Prostate gland (tissue), 2 donors: ENCODE results near the gene CPZ. TPM values are rescaled to one million over a fixed set of nuclear protein-coding genes. Genes with fewer than 3 reads are reported as not detected.

ENCODE experiments used
- DNase-seq: peaks from one replicate; pipeline ENCODE4 v3.0.0-alpha.2; 2019; ENCODE audit warnings: low spot score
- H3K27ac ChIP-seq, 2 donors: fragments of 200-600 bp; sonication (generic); 2 replicates each; pipeline ENCODE4 v1.5.1; 2017 to 2019
- H3K27me3 ChIP-seq: fragments of 200-600 bp; sonication (generic); replicated peaks from 2 replicates; pipeline ENCODE4 v1.5.1; 2019; ENCODE audit not compliant: insufficient read depth
- H3K36me3 ChIP-seq, 2 donors: fragments of 200-600 bp; sonication (generic); 1 replicate in 1 of 2; 2 replicates in 1 of 2; pipeline versions ENCODE4 v1.5.1 to v1.8.1; 2017 to 2019
- H3K4me1 ChIP-seq: fragments of 200-600 bp; sonication (generic); replicated peaks from 2 replicates; pipeline ENCODE4 v1.5.1; 2019
- H3K4me3 ChIP-seq, 2 donors: fragments of 200-600 bp; sonication (generic); 2 replicates each; pipeline ENCODE4 v1.5.1; 2017 to 2019
- H3K9me3 ChIP-seq: fragments of 200-600 bp; sonication (generic); 2 replicates; pipeline ENCODE4 v1.5.1; 2017
- CTCF ChIP-seq, 4 experiments: fragments of 200-600 bp in 2 of 4; fragments of 450-650 bp in 2 of 4; sonication (generic) in 2 of 4; IDR thresholded peaks; 1 replicate in 3 of 4; 2 replicates in 1 of 4; pipeline ENCODE4 v1.5.1; 2016 to 2019; ENCODE audit warnings: antibody characterized with exemption in 4 of 4, mild to moderate bottlenecking in 2 of 4, moderate library complexity in 2 of 4
- POLR2A ChIP-seq: fragments of 450-650 bp; IDR thresholded peaks from one replicate; pipeline ENCODE4 v1.6.1; 2016; ENCODE audit warnings: antibody characterized with exemption, mild to moderate bottlenecking
- POLR2AphosphoS5 ChIP-seq: sonication (generic); formaldehyde crosslinking; IDR thresholded peaks from one replicate; pipeline ENCODE4 v1.6.1; 2017; ENCODE audit warnings: antibody characterized with exemption
- WGBS: methylation state at CpG from one replicate; pipeline ENCODE4 v1.1.5; 2018; 5-methylcytosine and 5-hydroxymethylcytosine counted together
- intact Hi-C: fragments of 100-400 bp; cut with DNase I; formaldehyde crosslinking; loops from one replicate; pipeline ENCODE4 v1.14.2; 2022
- total RNA-seq, 2 donors: library from RNA; depleted of rRNA; stranded (reverse); fragments of >200 nt; gene quantifications; one replicate each; pipeline ENCODE4 v1.1.0, GENCODE V29; 2016

CPZ gene
- total RNA-seq, 2 donors from 2014 or later, result 0.73 to 15.1 TPM

- Histone ChIP-seq H3K9me3 (no peaks in the 10 kb centered on the region), H3K4me1 (no peaks in the 10 kb centered on the region), H3K36me3 (no peaks in the 10 kb centered on the region), H3K27ac (no peak overlapping the region), H3K4me3 (no peak overlapping the region), H3K27me3 (peaks cover 3% of the 10 kb centered on the region)
- TF ChIP-seq POLR2A (no peak), POLR2AphosphoS5 (no peak), CTCF (IDR thresholded peaks at IDR 0.05) (no peak)
- 81% methylated on average over 26 of the region's 26 CpGs for WGBS
- no peak for DNase-seq
- intact Hi-C loops, result loop anchor here (10.0 kb wide), 2 partner anchors 278 to 308 kb away; no protein-coding TSS in a partner anchor
Observed at GRCh38 chr4:8606476-8606875, 13.9 kb downstream of the CPZ start.

GRCh38 chr4:8606966-8607365 lies 14.4 kb downstream of the CPZ start:
- Histone ChIP-seq H3K4me3 (no peak overlapping the region), H3K27ac (no peak overlapping the region), H3K9me3 (no peaks in the 10 kb centered on the region), H3K4me1 (no peaks in the 10 kb centered on the region), H3K36me3 (no peaks in the 10 kb centered on the region), H3K27me3 (peaks cover 3% of the 10 kb centered on the region)
- DNase-seq, result no peak
- TF ChIP-seq POLR2A (no peak), CTCF (IDR thresholded peaks at IDR 0.05) (no peak), POLR2AphosphoS5 (no peak)
- 82% methylated on average over 10 of the region's 10 CpGs for WGBS
- intact Hi-C loops, result loop anchor here (10.0 kb wide), 2 partner anchors 278 to 308 kb away; no protein-coding TSS in a partner anchor

GRCh38 chr4:8607603-8608481 lies 15.3 kb downstream of the CPZ start:
- no peak for DNase-seq
- 34% methylated on average over 17 of the region's 42 CpGs for WGBS
- Histone ChIP-seq H3K4me1 (no peaks in the 10 kb centered on the region), H3K9me3 (no peaks in the 10 kb centered on the region), H3K36me3 (no peaks in the 10 kb centered on the region), H3K4me3 (no peak overlapping the region), H3K27ac (no peak overlapping the region), H3K27me3 (peaks cover 3% of the 10 kb centered on the region)
- peak; percentile 72 to 91 (median 82) for TF ChIP-seq CTCF (IDR thresholded peaks at IDR 0.05)
- no peak for TF ChIP-seq POLR2AphosphoS5
- no peak for TF ChIP-seq POLR2A
- intact Hi-C loops, result loop anchor here (10.0 kb wide), 2 partner anchors 277 to 307 kb away; no protein-coding TSS in a partner anchor

- H3K27ac ChIP-seq, result no peak overlapping the region
- H3K4me1 ChIP-seq, result no peaks in the 10 kb centered on the region
- no peak for DNase-seq
- H3K27me3 ChIP-seq, result peaks cover 3% of the 10 kb centered on the region
- H3K9me3 ChIP-seq, result no peaks in the 10 kb centered on the region
- no peak overlapping the region for H3K4me3 ChIP-seq
- 71% methylated on average over 5 of the region's 5 CpGs for WGBS
- no peaks in the 10 kb centered on the region for H3K36me3 ChIP-seq
- intact Hi-C loops, result loop anchor here (10.0 kb wide), 2 partner anchors 276 to 306 kb away; no protein-coding TSS in a partner anchor
- no peak for TF ChIP-seq CTCF (IDR thresholded peaks at IDR 0.05)
- TF ChIP-seq POLR2AphosphoS5, result no peak
- no peak for TF ChIP-seq POLR2A
Observed at GRCh38 chr4:8608714-8609391, 16.3 kb downstream of the CPZ start.
